C4-2B (cell line): Measurements from ENCODE around the gene NFRKB.

Source experiments
- H3K27ac ChIP-seq: fragments of 450-650 bp; 2 replicates; pipeline ENCODE4 v1.5.1; 2017
- CTCF ChIP-seq: fragments of 450-650 bp; conservative IDR thresholded peaks from 2 replicates; pipeline ENCODE4 v1.5.1; 2017; ENCODE audit warnings: mild to moderate bottlenecking
- ZFX ChIP-seq: fragments of 450-650 bp; IDR thresholded peaks from 2 replicates; pipeline ENCODE4 v1.6.1; 2017

Gene NFRKB

GRCh38 chr11:129933891-129934290 is 38.5 kb upstream of the NFRKB start:
- no peak overlapping the region for H3K27ac ChIP-seq
- TF ChIP-seq CTCF, result no peak
- TF ChIP-seq ZFX, result no peak

- H3K27ac ChIP-seq, result no peak overlapping the region
- TF ChIP-seq CTCF (no peak), ZFX (no peak)
Observed at GRCh38 chr11:129933262-129933661, 37.9 kb upstream of the NFRKB start.

GRCh38 chr11:129932381-129933067 is 37.1 kb upstream of the NFRKB start:
- TF ChIP-seq CTCF (no peak), ZFX (no peak)
- H3K27ac ChIP-seq, result no peak overlapping the region

- no peak overlapping the region for H3K27ac ChIP-seq
- TF ChIP-seq CTCF (no peak), ZFX (no peak)
Observed at GRCh38 chr11:129930743-129931142, 35.4 kb upstream of the NFRKB start.

GRCh38 chr11:129930296-129930695 is 34.9 kb upstream of the NFRKB start:
- H3K27ac ChIP-seq, result no peak overlapping the region
- TF ChIP-seq ZFX (no peak), CTCF (no peak)

GRCh38 chr11:129929721-129930120 is 34.3 kb upstream of the NFRKB start:
- no peak for TF ChIP-seq ZFX
- TF ChIP-seq CTCF, result no peak
- no peak overlapping the region for H3K27ac ChIP-seq

- no peak for TF ChIP-seq ZFX
- no peak for TF ChIP-seq CTCF
- H3K27ac ChIP-seq, result no peak overlapping the region
Observed at GRCh38 chr11:129928923-129929692, 33.7 kb upstream of the NFRKB start.
